IMR-90 (cell line): ENCODE results near the gene APC2.

ENCODE experiments used
- BHLHE40 ChIP-seq: fragments of 150-350 bp; IDR thresholded peaks from 2 replicates; pipeline ENCODE4 v1.6.1; 2016; ENCODE audit warnings: mild to moderate bottlenecking, low read depth, low read length
- CEBPB ChIP-seq: IDR thresholded peaks from 2 replicates; pipeline ENCODE4 v1.6.1; 2012; ENCODE audit warnings: low read depth, low read length, improper control_type of control experiment
- CHD1 ChIP-seq: IDR thresholded peaks from 2 replicates; pipeline ENCODE4 v1.6.1; 2012; ENCODE audit warnings: low read depth, low read length, improper control_type of control experiment
- FOS ChIP-seq: fragments of 150-350 bp; IDR thresholded peaks from 2 replicates; pipeline ENCODE4 v1.6.1; 2016; ENCODE audit warnings: low read depth, low read length
- NFE2L2 ChIP-seq: fragments of 150-350 bp; IDR thresholded peaks from 2 replicates; pipeline ENCODE4 v1.6.1; 2016; ENCODE audit warnings: low read depth, mild to moderate bottlenecking, low read length
- POLR2A ChIP-seq: IDR thresholded peaks from 2 replicates; pipeline ENCODE4 v1.6.1; 2012; ENCODE audit warnings: mild to moderate bottlenecking, low read depth, low read length
- RAD21 ChIP-seq: IDR thresholded peaks from 2 replicates; pipeline ENCODE4 v1.6.1; 2012; ENCODE audit warnings: low read length, improper control_type of control experiment
- RFX5 ChIP-seq: IDR thresholded peaks from 2 replicates; pipeline ENCODE4 v1.8.0; 2012; ENCODE audit warnings: low read depth, mild to moderate bottlenecking, low read length, moderate library complexity
- TF ChIP-seq, protein P1 (sequence below): conservative IDR thresholded peaks from 2 replicates; pipeline ENCODE4 v1.5.1; 2012; ENCODE audit warnings: mild to moderate bottlenecking, low read depth, low read length, improper control_type of control experiment
- TF ChIP-seq, protein P2 (sequence below): fragments of 150-350 bp; IDR thresholded peaks from 2 replicates; pipeline ENCODE4 v1.6.1; 2017; ENCODE audit warnings: mild to moderate bottlenecking, antibody characterized with exemption, low read length, low read depth

DNA sequence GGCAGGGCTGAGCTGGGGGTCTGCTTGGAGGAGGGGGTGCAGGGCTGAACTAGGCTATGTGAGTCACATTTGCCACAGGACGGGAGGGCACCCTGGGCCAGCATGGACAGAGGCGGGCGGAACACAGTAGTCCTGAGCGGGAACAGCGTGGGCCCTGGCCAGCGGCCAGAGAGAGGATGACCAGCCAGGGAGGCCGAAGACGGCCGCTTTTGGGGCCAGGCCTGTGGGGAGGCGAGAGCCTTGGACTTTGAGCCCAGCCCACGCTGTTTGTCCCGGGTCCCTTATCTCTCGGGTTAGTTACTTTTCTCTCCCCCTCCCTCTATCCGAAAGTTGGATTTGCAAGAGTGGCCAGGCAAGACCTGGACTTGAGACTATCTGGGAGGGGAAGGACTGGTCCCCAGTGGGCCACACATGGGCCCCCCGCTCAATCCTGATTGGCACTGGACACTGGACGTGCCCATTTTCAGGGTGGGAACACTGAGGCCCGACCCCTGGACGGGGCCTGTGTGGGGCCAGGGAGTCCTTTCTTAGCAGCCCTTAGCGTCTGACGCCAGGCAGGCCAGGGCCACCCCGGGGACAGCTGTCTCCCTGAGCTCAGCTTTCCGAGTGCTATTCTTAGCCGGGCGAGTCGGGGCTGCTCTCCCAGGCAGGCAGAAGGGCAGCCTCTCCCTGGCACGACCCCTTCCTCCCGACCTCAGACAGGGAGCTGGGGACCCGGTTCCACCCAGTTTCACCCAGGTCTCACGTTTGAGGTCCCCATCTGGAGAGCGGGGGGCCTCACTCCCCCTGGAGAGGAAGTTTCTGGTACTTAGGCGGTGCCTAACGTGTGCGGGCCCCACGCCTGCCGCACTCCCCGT lies 49.4 kb upstream of the APC2 start:
- TF ChIP-seq, protein P1, sequence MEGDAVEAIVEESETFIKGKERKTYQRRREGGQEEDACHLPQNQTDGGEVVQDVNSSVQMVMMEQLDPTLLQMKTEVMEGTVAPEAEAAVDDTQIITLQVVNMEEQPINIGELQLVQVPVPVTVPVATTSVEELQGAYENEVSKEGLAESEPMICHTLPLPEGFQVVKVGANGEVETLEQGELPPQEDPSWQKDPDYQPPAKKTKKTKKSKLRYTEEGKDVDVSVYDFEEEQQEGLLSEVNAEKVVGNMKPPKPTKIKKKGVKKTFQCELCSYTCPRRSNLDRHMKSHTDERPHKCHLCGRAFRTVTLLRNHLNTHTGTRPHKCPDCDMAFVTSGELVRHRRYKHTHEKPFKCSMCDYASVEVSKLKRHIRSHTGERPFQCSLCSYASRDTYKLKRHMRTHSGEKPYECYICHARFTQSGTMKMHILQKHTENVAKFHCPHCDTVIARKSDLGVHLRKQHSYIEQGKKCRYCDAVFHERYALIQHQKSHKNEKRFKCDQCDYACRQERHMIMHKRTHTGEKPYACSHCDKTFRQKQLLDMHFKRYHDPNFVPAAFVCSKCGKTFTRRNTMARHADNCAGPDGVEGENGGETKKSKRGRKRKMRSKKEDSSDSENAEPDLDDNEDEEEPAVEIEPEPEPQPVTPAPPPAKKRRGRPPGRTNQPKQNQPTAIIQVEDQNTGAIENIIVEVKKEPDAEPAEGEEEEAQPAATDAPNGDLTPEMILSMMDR: no peak
- TF ChIP-seq, protein P2, sequence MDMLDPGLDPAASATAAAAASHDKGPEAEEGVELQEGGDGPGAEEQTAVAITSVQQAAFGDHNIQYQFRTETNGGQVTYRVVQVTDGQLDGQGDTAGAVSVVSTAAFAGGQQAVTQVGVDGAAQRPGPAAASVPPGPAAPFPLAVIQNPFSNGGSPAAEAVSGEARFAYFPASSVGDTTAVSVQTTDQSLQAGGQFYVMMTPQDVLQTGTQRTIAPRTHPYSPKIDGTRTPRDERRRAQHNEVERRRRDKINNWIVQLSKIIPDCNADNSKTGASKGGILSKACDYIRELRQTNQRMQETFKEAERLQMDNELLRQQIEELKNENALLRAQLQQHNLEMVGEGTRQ: no peak
- TF ChIP-seq CEBPB: no peak
- TF ChIP-seq RFX5: no peak
- TF ChIP-seq FOS: no peak
- no peak for TF ChIP-seq RAD21
- no peak for TF ChIP-seq NFE2L2
- no peak for TF ChIP-seq CHD1
- no peak for TF ChIP-seq POLR2A
- no peak for TF ChIP-seq BHLHE40
